Sigmoid colon (tissue), 4 donors: Measurements from ENCODE around the gene GP1BA.

Experiments used
- EP300 ChIP-seq, 4 donors: sonication (generic); formaldehyde crosslinking; IDR thresholded peaks; one replicate each; pipeline ENCODE4 v1.6.1; 2017; ENCODE audit warnings: antibody characterized with exemption in 4 of 4
- POLR2A ChIP-seq, 2 donors: fragments of 450-650 bp; IDR thresholded peaks; one replicate each; pipeline ENCODE4 v1.6.1; 2016; ENCODE audit warnings: antibody characterized with exemption in 2 of 2, mild to moderate bottlenecking in 2 of 2, moderate library complexity in 2 of 2
- POLR2AphosphoS5 ChIP-seq, 4 donors: sonication (generic); formaldehyde crosslinking; IDR thresholded peaks; one replicate each; pipeline ENCODE4 v1.6.1; 2017; ENCODE audit warnings: antibody characterized with exemption in 4 of 4
- TF ChIP-seq, protein P1 (sequence below), 4 experiments: fragments of 450-650 bp in 3 of 4; fragments of 200-600 bp in 1 of 4; IDR thresholded peaks; one replicate each; pipeline ENCODE4 v1.5.1; 2016 to 2019; ENCODE audit warnings: antibody characterized with exemption in 4 of 4, mild to moderate bottlenecking in 3 of 4, moderate library complexity in 2 of 4

DNA sequence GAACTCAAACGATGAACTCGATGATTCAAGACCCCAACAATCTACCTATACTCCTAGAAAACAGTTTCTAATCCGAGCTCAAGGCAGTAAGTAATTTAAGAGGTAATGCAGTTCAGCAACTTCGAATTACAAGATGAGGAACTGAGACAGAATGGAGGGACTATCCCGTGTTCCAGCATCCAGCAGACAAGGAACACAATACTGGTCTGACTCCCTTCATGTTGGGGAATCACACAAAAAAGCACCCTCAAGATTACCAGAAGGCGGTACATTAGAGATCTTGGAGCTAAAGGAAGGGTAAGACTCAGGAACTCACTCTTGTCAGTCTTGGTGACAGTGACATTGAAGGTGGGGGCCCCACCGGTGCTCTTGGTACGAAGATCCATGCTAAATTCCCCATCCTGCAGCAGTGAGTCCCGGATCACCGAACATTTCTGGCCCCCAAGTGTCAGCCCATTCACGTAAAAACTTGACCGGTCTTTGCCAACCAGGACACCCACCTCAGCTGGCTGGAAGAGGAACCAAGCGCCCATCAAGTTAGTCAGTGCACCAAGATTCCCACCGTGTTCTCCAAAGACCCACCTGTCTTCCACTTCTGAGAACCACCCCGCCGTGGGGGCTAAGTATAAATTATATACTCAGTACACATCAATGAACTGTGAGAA, 14.4 kb downstream of the GP1BA start:
- TF ChIP-seq, protein P1, sequence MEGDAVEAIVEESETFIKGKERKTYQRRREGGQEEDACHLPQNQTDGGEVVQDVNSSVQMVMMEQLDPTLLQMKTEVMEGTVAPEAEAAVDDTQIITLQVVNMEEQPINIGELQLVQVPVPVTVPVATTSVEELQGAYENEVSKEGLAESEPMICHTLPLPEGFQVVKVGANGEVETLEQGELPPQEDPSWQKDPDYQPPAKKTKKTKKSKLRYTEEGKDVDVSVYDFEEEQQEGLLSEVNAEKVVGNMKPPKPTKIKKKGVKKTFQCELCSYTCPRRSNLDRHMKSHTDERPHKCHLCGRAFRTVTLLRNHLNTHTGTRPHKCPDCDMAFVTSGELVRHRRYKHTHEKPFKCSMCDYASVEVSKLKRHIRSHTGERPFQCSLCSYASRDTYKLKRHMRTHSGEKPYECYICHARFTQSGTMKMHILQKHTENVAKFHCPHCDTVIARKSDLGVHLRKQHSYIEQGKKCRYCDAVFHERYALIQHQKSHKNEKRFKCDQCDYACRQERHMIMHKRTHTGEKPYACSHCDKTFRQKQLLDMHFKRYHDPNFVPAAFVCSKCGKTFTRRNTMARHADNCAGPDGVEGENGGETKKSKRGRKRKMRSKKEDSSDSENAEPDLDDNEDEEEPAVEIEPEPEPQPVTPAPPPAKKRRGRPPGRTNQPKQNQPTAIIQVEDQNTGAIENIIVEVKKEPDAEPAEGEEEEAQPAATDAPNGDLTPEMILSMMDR (IDR thresholded peaks at IDR 0.05), result no peak
- TF ChIP-seq EP300 (IDR thresholded peaks at IDR 0.05), result no peak
- TF ChIP-seq POLR2A (IDR thresholded peaks at IDR 0.05), result no peak
- no peak for TF ChIP-seq POLR2AphosphoS5 (IDR thresholded peaks at IDR 0.05)
